WTC11 (cell line): ENCODE measurements around the gene OSTM1. TPM values are rescaled to one million over a fixed set of nuclear protein-coding genes. Genes with fewer than 3 reads are reported as not detected.
"Not testable (repeated sequence)": the region's sequence is repeated elsewhere in the genome, so short reads cannot be mapped to it uniquely, and the experiment has no call there.

Experiments used
- ATAC-seq: fragments of 200-7000 bp; cut with Tn5 transposase; 2 replicates; pipeline ENCODE4 v1.10.0; 2021; ENCODE audit warnings: mild to moderate bottlenecking, moderate library complexity
- CTCF ChIA-PET: fragments of 300-600 bp; sonication (Branson Sonifier 250); formaldehyde crosslinking; loops from one replicate; lab custom pipeline; 2021; ENCODE audit warnings: antibody characterized with exemption; lab: Charles Lee
- POLR2A ChIA-PET: fragments of 350-600 bp; sonication (Branson Sonifier 250); formaldehyde crosslinking; loops from one replicate; lab custom pipeline; 2021; ENCODE audit warnings: antibody characterized with exemption; lab: Charles Lee
- DNase-seq: peaks from one replicate; pipeline ENCODE4 v3.0.0; 2021; ENCODE audit warnings: low spot score
- H3K27ac Mint-ChIP-seq: 2 replicates; pipeline ENCODE4 v1.8.0; 2021; ENCODE audit warnings: mixed read lengths
- H3K27me3 Mint-ChIP-seq: 2 replicates; pipeline ENCODE4 v1.8.0; 2021; ENCODE audit warnings: low read depth, mild to moderate bottlenecking, moderate library complexity, mixed read lengths
- H3K36me3 Mint-ChIP-seq: 2 replicates; pipeline ENCODE4 v1.8.0; 2021; ENCODE audit warnings: mixed read lengths
- H3K4me1 Mint-ChIP-seq: 2 replicates; pipeline ENCODE4 v1.8.0; 2022; ENCODE audit warnings: mixed read lengths
- H3K4me3 Mint-ChIP-seq: 2 replicates; pipeline ENCODE4 v1.8.0; 2021; ENCODE audit warnings: mild to moderate bottlenecking, moderate library complexity, mixed read lengths
- H3K9me3 Mint-ChIP-seq: 2 replicates; pipeline ENCODE4 v1.8.0; 2021; ENCODE audit warnings: mixed read lengths
- ATF2 ChIP-seq: sonication (generic); formaldehyde crosslinking; IDR thresholded peaks from 2 replicates; pipeline ENCODE4 v1.8.1; 2022; ENCODE audit warnings: low read depth, missing genetic modification reagents, borderline replicate concordance
- E2F1 ChIP-seq: sonication (generic); formaldehyde crosslinking; IDR thresholded peaks from 2 replicates; pipeline ENCODE4 v1.8.0; 2022; ENCODE audit warnings: mild to moderate bottlenecking, missing genetic modification reagents
- EMX1 ChIP-seq: fragments of 250-450 bp; sonication (Bioruptor Pico); IDR thresholded peaks from 2 replicates; pipeline ENCODE4 v1.8.0; 2021; ENCODE audit warnings: mild to moderate bottlenecking
- ETV6 ChIP-seq: sonication (generic); formaldehyde crosslinking; IDR thresholded peaks from 2 replicates; pipeline ENCODE4 v1.8.1; 2022; ENCODE audit warnings: mild to moderate bottlenecking, missing genetic modification reagents
- FOXK1 ChIP-seq: sonication (generic); formaldehyde crosslinking; IDR thresholded peaks from 2 replicates; pipeline ENCODE4 v1.8.0; 2022; ENCODE audit warnings: mild to moderate bottlenecking, moderate library complexity, missing genetic modification reagents
- FOXP1 ChIP-seq: sonication (generic); formaldehyde crosslinking; IDR thresholded peaks from 2 replicates; pipeline ENCODE4 v1.8.0; 2022; ENCODE audit warnings: missing genetic modification reagents, mild to moderate bottlenecking, moderate library complexity, borderline replicate concordance
- IRF1 ChIP-seq: sonication (generic); formaldehyde crosslinking; IDR thresholded peaks from 2 replicates; pipeline ENCODE4 v1.8.0; 2023; ENCODE audit warnings: missing genetic modification reagents
- NFATC4 ChIP-seq: fragments of 250-450 bp; sonication (Bioruptor Pico); IDR thresholded peaks from 2 replicates; pipeline ENCODE4 v1.9.0; 2021; ENCODE audit warnings: mild to moderate bottlenecking
- OVOL2 ChIP-seq: fragments of 250-450 bp; sonication (Bioruptor Pico); IDR thresholded peaks from 2 replicates; pipeline ENCODE4 v1.9.0; 2021; ENCODE audit warnings: mild to moderate bottlenecking, borderline replicate concordance
- SMAD3 ChIP-seq: sonication (generic); formaldehyde crosslinking; IDR thresholded peaks from 2 replicates; pipeline ENCODE4 v1.8.0; 2022; ENCODE audit warnings: missing genetic modification reagents, mild to moderate bottlenecking, borderline replicate concordance
- SMAD4 ChIP-seq: sonication (generic); formaldehyde crosslinking; IDR thresholded peaks from 2 replicates; pipeline ENCODE4 v1.8.0; 2022; ENCODE audit warnings: mild to moderate bottlenecking, missing genetic modification reagents
- TEAD1 ChIP-seq: sonication (generic); formaldehyde crosslinking; IDR thresholded peaks from 2 replicates; pipeline ENCODE4 v1.8.0; 2022; ENCODE audit warnings: mild to moderate bottlenecking, missing genetic modification reagents
- USF1 ChIP-seq: sonication (generic); formaldehyde crosslinking; IDR thresholded peaks from 2 replicates; pipeline ENCODE4 v1.8.0; 2022; ENCODE audit warnings: mild to moderate bottlenecking, missing genetic modification reagents
- USF2 ChIP-seq: sonication (generic); formaldehyde crosslinking; IDR thresholded peaks from 2 replicates; pipeline ENCODE4 v1.8.1; 2023; ENCODE audit warnings: mild to moderate bottlenecking, missing genetic modification reagents, moderate library complexity
- ZNF138 ChIP-seq: sonication (generic); formaldehyde crosslinking; conservative IDR thresholded peaks from 2 replicates; pipeline ENCODE4 v1.8.1; 2022; ENCODE audit warnings: mild to moderate bottlenecking, moderate library complexity, missing genetic modification reagents
- ZNF219 ChIP-seq: sonication (generic); formaldehyde crosslinking; IDR thresholded peaks from 2 replicates; pipeline ENCODE4 v1.8.0; 2023; ENCODE audit warnings: missing genetic modification reagents, mild to moderate bottlenecking, borderline replicate concordance
- ZNF317 ChIP-seq: sonication (generic); formaldehyde crosslinking; IDR thresholded peaks from 2 replicates; pipeline ENCODE4 v1.8.1; 2023; ENCODE audit warnings: low read depth, mild to moderate bottlenecking, moderate library complexity, missing genetic modification reagents, borderline replicate concordance
- ZNF671 ChIP-seq: fragments of 250-450 bp; sonication (Bioruptor Pico); IDR thresholded peaks from 2 replicates; pipeline ENCODE4 v1.8.0; 2021; ENCODE audit warnings: mild to moderate bottlenecking
- total RNA-seq: library from RNA; stranded (reverse); gene quantifications from 3 replicates; pipeline ENCODE4 v1.2.3, GENCODE V29; 2021

The OSTM1 gene
- total RNA-seq, 1 experiment from 2014 or later = 34.1 TPM

GRCh38 chr6:108013787-108014439, 60.6 kb downstream of the OSTM1 start:
- ATAC-seq (no peak), DNase-seq (no peak)
- CTCF ChIA-PET = no interaction called here
- Mint-ChIP-seq H3K27ac (no peak overlapping the region), H3K9me3 (peaks cover 50% of the 10 kb centered on the region), H3K4me1 (no peaks in the 10 kb centered on the region), H3K27me3 (peaks cover 12% of the 10 kb centered on the region), H3K36me3 (peaks cover 44% of the 10 kb centered on the region), H3K4me3 (no peak overlapping the region)
- TF ChIP-seq IRF1 (CRISPR knock-in tag) = no peak
- TF ChIP-seq SMAD4 (CRISPR knock-in tag) = no peak
- no peak for TF ChIP-seq EMX1 (CRISPR knock-in tag)
- TF ChIP-seq ZNF671 (CRISPR knock-in tag) = no peak
- no peak for TF ChIP-seq FOXP1 (CRISPR knock-in tag)
- no peak for TF ChIP-seq ETV6 (CRISPR knock-in tag)
- no peak for TF ChIP-seq ZNF317
- POLR2A ChIA-PET = no interaction called here

- POLR2A ChIA-PET = interaction anchor here (0.6 kb wide), 1 partner anchor 18 kb away, joined by 5 read pairs; no protein-coding TSS in a partner anchor
- TF ChIP-seq ATF2 (no peak), NFATC4 (CRISPR knock-in tag) (no peak), USF1 (CRISPR knock-in tag) (no peak), E2F1 (CRISPR knock-in tag) (no peak), ZNF219 (CRISPR knock-in tag) (no peak), ZNF138 (CRISPR knock-in tag) (no peak), OVOL2 (CRISPR knock-in tag) (no peak), FOXK1 (no peak), TEAD1 (no peak), SMAD3 (CRISPR knock-in tag) (no peak), USF2 (no peak)
- CTCF ChIA-PET = interaction anchor here (1.2 kb wide), 1 partner anchor 29 kb away, joined by 3 read pairs; no protein-coding TSS in a partner anchor
Measured at GRCh38 chr6:108009894-108010293, 64.6 kb downstream of the OSTM1 start.

GRCh38 chr6:108009258-108009657, 65.3 kb downstream of the OSTM1 start:
- CTCF ChIA-PET, POLR2A ChIA-PET, ATAC-seq, H3K4me3 Mint-ChIP-seq, DNase-seq, H3K4me1 Mint-ChIP-seq, H3K27me3 Mint-ChIP-seq, H3K27ac Mint-ChIP-seq: not testable (repeated sequence)
- peaks cover 46% of the 10 kb centered on the region for H3K9me3 Mint-ChIP-seq
- H3K36me3 Mint-ChIP-seq = peaks cover 30% of the 10 kb centered on the region

More at GRCh38 chr6:108009894-108010293, 64.6 kb downstream of the OSTM1 start:
- peaks cover 8% of the 10 kb centered on the region for H3K27me3 Mint-ChIP-seq
- no peaks in the 10 kb centered on the region for H3K4me1 Mint-ChIP-seq
- peaks cover 36% of the 10 kb centered on the region for H3K36me3 Mint-ChIP-seq
- H3K9me3 Mint-ChIP-seq = peaks cover 47% of the 10 kb centered on the region
- ATAC-seq (no peak), DNase-seq (no peak)
- H3K4me3 Mint-ChIP-seq = no peak overlapping the region
- no peak overlapping the region for H3K27ac Mint-ChIP-seq
